Gastrocnemius medialis (tissue), 4 donors: ENCODE results near the gene TMEM181. TPM values are rescaled to one million over a fixed set of nuclear protein-coding genes. Genes with fewer than 3 reads are reported as not detected.
"Not testable (repeated sequence)": the region's sequence is repeated elsewhere in the genome, so short reads cannot be mapped to it uniquely, and the experiment has no call there.

ENCODE experiments used
- ATAC-seq, 2 donors: fragments of 150-250 bp; one replicate each; pipeline ENCODE4 v1.9.1; 2016
- DNase-seq, 2 donors: peaks; one replicate each; pipeline ENCODE4 v3.0.0-alpha.2; 2019
- H3K27ac ChIP-seq, 4 donors: fragments of 200-600 bp; sonication (generic); 1 replicate in 1 of 4; 2 replicates in 3 of 4; pipeline ENCODE4 v1.5.1; 2016 to 2018; ENCODE audit warnings: mild to moderate bottlenecking in 2 of 4, moderate library complexity in 1 of 4
- H3K27me3 ChIP-seq, 3 donors: fragments of 200-600 bp; sonication (generic) in 2 of 3; 1 replicate in 1 of 3; 2 replicates in 2 of 3; pipeline versions ENCODE4 v1.5.1 to v1.6.0; 2016 to 2019; ENCODE audit warnings: mild to moderate bottlenecking in 1 of 3, moderate library complexity in 1 of 3
- H3K36me3 ChIP-seq, 2 donors: fragments of 200-600 bp; sonication (generic) in 1 of 2; one replicate each; pipeline ENCODE4 v1.5.1; 2017 to 2018
- H3K4me1 ChIP-seq, 2 donors: fragments of 200-600 bp; sonication (generic) in 1 of 2; one replicate each; pipeline ENCODE4 v1.5.1; 2016 to 2017; ENCODE audit warnings: mild to moderate bottlenecking in 2 of 2
- H3K4me3 ChIP-seq, 4 donors: fragments of 200-600 bp; sonication (generic) in 3 of 4; 1 replicate in 1 of 4; 2 replicates in 3 of 4; pipeline ENCODE4 v1.5.1; 2016 to 2019; ENCODE audit warnings: mild to moderate bottlenecking in 2 of 4
- H3K9me3 ChIP-seq, 3 donors: fragments of 200-600 bp; sonication (generic) in 2 of 3; 1 replicate in 1 of 3; 2 replicates in 2 of 3; pipeline ENCODE4 v1.5.1; 2016 to 2019
- POLR2A ChIP-seq, 2 donors: fragments of 450-650 bp; IDR thresholded peaks; one replicate each; pipeline ENCODE4 v1.6.1; 2017; ENCODE audit warnings: antibody characterized with exemption in 2 of 2, mild to moderate bottlenecking in 2 of 2, moderate library complexity in 2 of 2
- in situ Hi-C, 4 donors: fragments of 200-750 bp; cut with MboI; loops; one replicate each; pipeline versions ENCODE4 v1.15.0 to v1.8.0; 2017; ENCODE audit warnings: low sequenced_read_pairs in 4 of 4
- intact Hi-C: fragments of 100-400 bp; cut with DNase I; formaldehyde crosslinking; loops from one replicate; pipeline ENCODE4 v1.15.1; 2023; ENCODE audit warnings: low total_unique reads
- total RNA-seq, 4 donors: library from RNA; depleted of rRNA; stranded (reverse); fragments of >200 nt; gene quantifications; one replicate each; pipeline versions ENCODE4 v1.1.0 to v1.2.3, GENCODE V29; 2016
- TF ChIP-seq, protein P1 (sequence below), 5 experiments: fragments of 450-650 bp in 3 of 5; fragments of 200-600 bp in 2 of 5; sonication (generic) in 2 of 5; IDR thresholded peaks in 4 of 5; conservative IDR thresholded peaks in 1 of 5; 1 replicate in 4 of 5; 2 replicates in 1 of 5; pipeline ENCODE4 v1.5.1; 2016 to 2019; ENCODE audit warnings: antibody characterized with exemption in 5 of 5, mild to moderate bottlenecking in 3 of 5, moderate library complexity in 3 of 5

The TMEM181 gene
- total RNA-seq, 4 donors from 2014 or later: 12.1 to 17.9 (median 12.9) TPM

DNA sequence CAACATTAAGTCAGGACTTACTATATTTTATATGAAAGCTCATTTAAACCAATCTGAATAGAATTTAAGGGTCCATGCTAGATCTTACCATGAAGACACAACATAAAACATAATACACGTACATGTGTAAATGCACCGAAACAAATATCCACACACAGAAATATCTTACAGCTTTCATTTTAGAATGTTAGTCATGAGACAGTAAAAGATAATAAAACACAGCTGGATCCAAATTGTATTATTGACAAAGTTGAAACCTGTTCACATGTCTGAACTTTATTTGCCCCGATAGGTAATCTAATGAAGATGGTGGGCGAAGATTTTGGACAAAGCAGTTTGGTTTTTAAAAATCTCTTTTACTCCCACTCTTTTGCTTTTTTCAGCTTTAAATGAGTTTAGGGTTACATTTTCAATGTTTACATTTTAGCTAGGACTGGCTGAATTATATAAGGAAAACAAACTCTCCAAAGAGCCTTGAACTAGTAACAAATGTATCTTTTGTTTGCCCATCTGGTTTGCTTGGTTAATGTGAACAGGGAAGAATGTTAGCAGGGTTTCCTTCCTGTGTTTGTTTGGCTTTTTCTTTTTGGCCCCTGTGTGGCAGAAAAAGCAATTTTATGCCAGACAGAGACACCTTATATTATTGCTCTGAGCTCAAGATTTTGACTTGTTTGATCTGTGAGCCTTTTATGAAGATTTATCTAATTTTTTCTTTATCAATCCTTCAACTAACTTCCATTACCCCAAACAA lies 5.1 kb upstream of the TMEM181 start:
- ATAC-seq (no peak), DNase-seq (no peak)
- Histone ChIP-seq H3K36me3 (no peaks in the 10 kb centered on the region), H3K4me3 (no peak overlapping the region), H3K27ac (no peak overlapping the region), H3K4me1 (peaks cover 0 to 8% of the 10 kb centered on the region in 2 donors), H3K27me3 (no peaks in the 10 kb centered on the region), H3K9me3 (no peaks in the 10 kb centered on the region)
- in situ Hi-C loops (no loop called here), intact Hi-C loops (no loop called here)
- TF ChIP-seq POLR2A (IDR thresholded peaks at IDR 0.05): no peak
- TF ChIP-seq, protein P1, sequence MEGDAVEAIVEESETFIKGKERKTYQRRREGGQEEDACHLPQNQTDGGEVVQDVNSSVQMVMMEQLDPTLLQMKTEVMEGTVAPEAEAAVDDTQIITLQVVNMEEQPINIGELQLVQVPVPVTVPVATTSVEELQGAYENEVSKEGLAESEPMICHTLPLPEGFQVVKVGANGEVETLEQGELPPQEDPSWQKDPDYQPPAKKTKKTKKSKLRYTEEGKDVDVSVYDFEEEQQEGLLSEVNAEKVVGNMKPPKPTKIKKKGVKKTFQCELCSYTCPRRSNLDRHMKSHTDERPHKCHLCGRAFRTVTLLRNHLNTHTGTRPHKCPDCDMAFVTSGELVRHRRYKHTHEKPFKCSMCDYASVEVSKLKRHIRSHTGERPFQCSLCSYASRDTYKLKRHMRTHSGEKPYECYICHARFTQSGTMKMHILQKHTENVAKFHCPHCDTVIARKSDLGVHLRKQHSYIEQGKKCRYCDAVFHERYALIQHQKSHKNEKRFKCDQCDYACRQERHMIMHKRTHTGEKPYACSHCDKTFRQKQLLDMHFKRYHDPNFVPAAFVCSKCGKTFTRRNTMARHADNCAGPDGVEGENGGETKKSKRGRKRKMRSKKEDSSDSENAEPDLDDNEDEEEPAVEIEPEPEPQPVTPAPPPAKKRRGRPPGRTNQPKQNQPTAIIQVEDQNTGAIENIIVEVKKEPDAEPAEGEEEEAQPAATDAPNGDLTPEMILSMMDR (IDR thresholded peaks at IDR 0.05 in 4 of 5, conservative IDR thresholded peaks at IDR 0.05 in 1 of 5): no peak

DNA sequence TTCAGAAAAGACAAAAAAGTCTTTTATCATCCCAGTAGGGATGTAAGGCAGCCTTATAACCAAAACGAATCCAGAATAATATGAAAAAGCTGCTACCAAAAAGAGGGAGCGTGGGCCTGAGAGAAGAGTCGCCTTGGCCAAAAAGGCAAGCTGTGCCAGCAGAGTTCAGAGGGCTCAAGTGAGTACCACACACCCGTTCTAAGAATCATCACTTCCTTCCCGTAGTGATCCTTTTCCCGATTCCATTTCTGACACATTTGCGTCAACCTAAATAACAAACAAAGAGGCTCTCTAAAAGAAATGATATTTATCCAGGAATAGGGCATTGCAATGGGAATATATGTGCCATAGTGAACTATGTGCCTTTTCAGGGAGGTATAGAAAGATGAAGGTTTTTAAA lies 3.8 kb upstream of the TMEM181 start:
- Histone ChIP-seq H3K27me3 (no peaks in the 10 kb centered on the region), H3K36me3 (no peaks in the 10 kb centered on the region), H3K27ac (no peak overlapping the region), H3K9me3 (no peaks in the 10 kb centered on the region), H3K4me3 (no peak overlapping the region), H3K4me1 (peaks cover 4 to 11% of the 10 kb centered on the region in 2 donors)
- intact Hi-C loops: no loop called here
- ATAC-seq (no peak), DNase-seq (no peak)
- in situ Hi-C loops: no loop called here
- no peak for TF ChIP-seq POLR2A (IDR thresholded peaks at IDR 0.05)
- TF ChIP-seq, protein P1 (IDR thresholded peaks at IDR 0.05 in 4 of 5, conservative IDR thresholded peaks at IDR 0.05 in 1 of 5): no peak

DNA sequence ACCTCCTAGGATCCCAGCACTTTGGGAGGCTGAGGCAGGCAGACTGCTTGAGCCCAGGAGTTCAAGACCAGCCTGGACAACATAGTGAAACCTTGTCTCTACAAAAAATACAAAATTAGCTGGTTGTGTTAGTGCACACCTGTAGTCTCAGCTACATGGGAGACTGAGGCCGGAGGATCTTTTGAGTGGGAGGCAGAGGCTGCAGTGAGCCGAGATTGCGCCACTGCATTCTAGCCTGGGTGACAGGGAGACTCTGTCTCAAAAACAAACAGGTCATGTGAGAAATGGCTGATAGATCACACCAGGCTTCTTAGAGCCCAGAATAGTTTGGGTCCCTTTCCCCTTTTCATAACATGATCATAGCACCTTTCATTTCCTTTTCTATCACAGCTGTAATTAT lies 2.8 kb upstream of the TMEM181 start:
- H3K27me3 ChIP-seq, DNase-seq, H3K9me3 ChIP-seq, in situ Hi-C loops, intact Hi-C loops, H3K4me3 ChIP-seq, H3K36me3 ChIP-seq, H3K27ac ChIP-seq, ATAC-seq: not testable (repeated sequence)
- H3K4me1 ChIP-seq: peaks cover 11 to 18% of the 10 kb centered on the region in 2 donors

DNA sequence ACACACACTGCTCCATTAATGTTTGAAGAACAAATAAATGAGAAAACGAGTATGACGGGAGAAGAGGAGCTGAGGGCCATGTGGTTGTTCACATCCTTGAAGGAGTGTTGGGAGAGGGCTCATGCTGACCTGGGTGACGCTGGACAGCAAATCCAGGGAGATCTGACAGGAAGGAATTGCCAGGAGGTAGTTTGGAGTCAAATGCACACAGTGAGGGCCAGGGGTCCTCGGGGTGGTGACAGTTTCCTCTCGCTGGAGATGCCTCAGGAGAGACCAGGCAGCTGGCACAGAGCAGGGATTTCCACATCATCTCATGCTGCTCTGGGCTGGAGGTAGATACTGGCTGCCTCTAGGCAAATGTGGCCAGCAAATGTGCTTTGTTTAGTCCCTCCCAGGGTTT lies 2.0 kb upstream of the TMEM181 start:
- intact Hi-C loops: no loop called here
- no peaks in the 10 kb centered on the region for H3K36me3 ChIP-seq
- DNase-seq: no peak
- in situ Hi-C loops: no loop called here
- H3K27me3 ChIP-seq: no peaks in the 10 kb centered on the region
- no peak for ATAC-seq
- no peaks in the 10 kb centered on the region for H3K9me3 ChIP-seq
- TF ChIP-seq, protein P1 (IDR thresholded peaks at IDR 0.05 in 4 of 5, conservative IDR thresholded peaks at IDR 0.05 in 1 of 5): no peak
- TF ChIP-seq POLR2A (IDR thresholded peaks at IDR 0.05): no peak
- H3K27ac ChIP-seq: no peak overlapping the region
- peaks cover 11 to 18% of the 10 kb centered on the region in 2 donors for H3K4me1 ChIP-seq
- H3K4me3 ChIP-seq: no peak overlapping the region

DNA sequence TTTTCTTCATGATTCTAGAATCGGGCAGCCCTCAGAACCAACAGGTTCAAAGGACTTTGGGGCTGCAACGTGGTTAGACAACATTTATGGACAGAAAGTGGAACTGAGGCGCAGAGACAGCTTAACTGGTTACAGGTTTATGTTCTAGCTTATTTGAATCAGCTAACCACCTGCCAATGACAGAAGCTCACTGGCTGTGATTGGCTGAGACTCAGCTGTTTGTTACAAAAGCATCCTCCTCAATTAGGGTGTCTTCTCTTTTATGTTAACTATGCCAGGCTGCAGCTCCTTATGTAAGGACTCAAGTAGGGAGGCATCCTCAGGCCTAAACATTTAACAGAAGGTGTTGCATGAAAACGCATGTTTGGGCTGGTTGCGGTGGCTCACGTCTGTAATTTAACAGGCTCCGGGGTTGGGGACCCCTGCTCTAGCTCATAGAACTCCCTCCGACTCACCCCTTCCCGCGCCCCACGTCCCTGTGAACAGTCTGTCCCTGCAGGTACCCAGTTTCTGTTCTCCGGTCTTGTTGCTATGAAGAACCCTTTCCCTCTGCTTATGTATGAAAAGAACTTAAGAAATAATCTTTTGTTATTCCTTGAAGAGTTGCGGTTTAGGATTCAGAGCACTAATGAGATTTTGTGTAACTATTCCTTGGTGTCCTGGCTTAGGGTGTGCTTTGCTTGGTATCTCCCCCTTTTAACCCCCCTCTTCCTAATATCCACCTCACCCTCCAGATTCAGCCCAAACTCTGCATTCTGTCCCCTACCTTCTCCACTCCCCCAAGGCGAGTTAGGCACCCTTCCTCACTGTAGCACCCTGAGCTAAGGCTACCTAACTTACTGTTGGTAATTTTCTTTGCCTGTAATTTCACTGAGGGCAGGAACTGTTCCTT lies 1.2 kb upstream of the TMEM181 start:
- DNase-seq (no peak), ATAC-seq (no peak)
- TF ChIP-seq, protein P1 (IDR thresholded peaks at IDR 0.05 in 4 of 5, conservative IDR thresholded peaks at IDR 0.05 in 1 of 5): no peak
- no peak for TF ChIP-seq POLR2A (IDR thresholded peaks at IDR 0.05)
- Histone ChIP-seq H3K27me3 (no peaks in the 10 kb centered on the region), H3K27ac (no peak overlapping the region), H3K4me3 (peak overlapping the region in 1 of 4 donors; percentile 89), H3K4me1 (peaks cover 11 to 18% of the 10 kb centered on the region in 2 donors), H3K36me3 (no peaks in the 10 kb centered on the region), H3K9me3 (no peaks in the 10 kb centered on the region)
- in situ Hi-C loops: no loop called here
- intact Hi-C loops: no loop called here
